ENCODE results near the gene TCF7L2. TPM values are rescaled to one million over a fixed set of nuclear protein-coding genes. Genes with fewer than 3 reads are reported as not detected.

Gene TCF7L2
- polyA plus RNA-seq, 3 donors = 2.1 to 23.5 (median 6.1) TPM

GRCh38 chr10:113158183-113158582 lies 208.1 kb downstream of the TCF7L2 start:
- WGBS (ENCODE audit: insufficient coverage) = no CpG with 5 or more reads among the region's 3 CpGs
- no peak for TF ChIP-seq CTCF (IDR thresholded peaks at IDR 0.05)

GRCh38 chr10:113159563-113159962 lies 209.5 kb downstream of the TCF7L2 start:
- Mint-ChIP-seq H3K36me3 (peaks cover 59 to 73% of the 10 kb centered on the region in 2 donors), H3K4me3 (no peak overlapping the region), H3K9me3 (peaks cover 0 to 2% (median 0%) of the 10 kb centered on the region in 7 donors), H3K4me1 (peaks cover 31% of the 10 kb centered on the region), H3K27ac (peak overlapping the region in 1 of 7 donors; percentile 66), H3K27me3 (ENCODE audit: low read depth in 3 of 3) (peaks cover 0 to 6% (median 0%) of the 10 kb centered on the region in 3 donors)
- Histone ChIP-seq H3K4me2 (replicated peaks; ENCODE audit: extremely low read depth, low read length, poor library complexity, severe bottlenecking) (no peak overlapping the region), H3K9me3 (replicated peaks in 1 of 2; ENCODE audit: control insufficient read depth in 1 of 2, insufficient read depth in 1 of 2, low read length in 2 of 2) (no peaks in the 10 kb centered on the region), H3K4me3 (replicated peaks in 1 of 3; ENCODE audit: low read depth in 2 of 3, low read length in 3 of 3) (no peak overlapping the region), H3K9ac (ENCODE audit: insufficient read depth, low read length, poor library complexity, severe bottlenecking) (no peak overlapping the region), H3K27me3 (ENCODE audit: control insufficient read depth in 2 of 2, insufficient read depth in 2 of 2, low read length in 2 of 2) (no peaks in the 10 kb centered on the region), H2AFZ (ENCODE audit: insufficient read depth, low read depth, low read length, poor library complexity, severe bottlenecking) (no peak overlapping the region), H3K79me2 (ENCODE audit: insufficient read depth, low read length) (no peaks in the 10 kb centered on the region), H3K4me1 (ENCODE audit: control insufficient read depth in 1 of 2, insufficient read depth in 2 of 2, low read length in 2 of 2) (peaks cover 22 to 35% of the 10 kb centered on the region in 2 donors), H3K27ac (ENCODE audit: low read depth in 1 of 2, low read length in 2 of 2) (no peak overlapping the region), H4K20me1 (ENCODE audit: insufficient read depth, low read length) (no peaks in the 10 kb centered on the region), H3K36me3 (replicated peaks in 1 of 2; ENCODE audit: control insufficient read depth in 1 of 2, insufficient read depth in 2 of 2, low read length in 2 of 2) (peaks cover 36 to 66% of the 10 kb centered on the region in 2 donors)
- 96% methylated on average over 4 of the region's 8 CpGs for WGBS (ENCODE audit: insufficient coverage)
- TF ChIP-seq CTCF (IDR thresholded peaks at IDR 0.05) = no peak
- intact Hi-C loops (cut with micrococcal nuclease) = loop anchor here in 1 of 2 donors (10.0 kb wide), 1 partner anchor 225 kb away; no protein-coding TSS in a partner anchor
- no peak for DNase-seq

More at GRCh38 chr10:113158183-113158582, 208.1 kb downstream of the TCF7L2 start:
- H3K4me2 ChIP-seq (replicated peaks; ENCODE audit: extremely low read depth, low read length, poor library complexity, severe bottlenecking) = no peak overlapping the region
- H3K4me3 ChIP-seq (replicated peaks in 1 of 3; ENCODE audit: low read depth in 2 of 3, low read length in 3 of 3) = no peak overlapping the region
- intact Hi-C loops (cut with micrococcal nuclease) = loop anchor here in 1 of 2 donors (10.0 kb wide), 1 partner anchor 227 kb away; no protein-coding TSS in a partner anchor
- no peak overlapping the region for H3K9ac ChIP-seq (ENCODE audit: insufficient read depth, low read length, poor library complexity, severe bottlenecking)
- H3K4me1 ChIP-seq (ENCODE audit: control insufficient read depth in 1 of 2, insufficient read depth in 2 of 2, low read length in 2 of 2) = peaks cover 27 to 35% of the 10 kb centered on the region in 2 donors
- DNase-seq = no peak
- peaks cover 32% of the 10 kb centered on the region for H3K4me1 Mint-ChIP-seq
- no peaks in the 10 kb centered on the region for H3K79me2 ChIP-seq (ENCODE audit: insufficient read depth, low read length)
- H3K4me3 Mint-ChIP-seq = no peak overlapping the region
- no peaks in the 10 kb centered on the region for H3K9me3 ChIP-seq (replicated peaks in 1 of 2; ENCODE audit: control insufficient read depth in 1 of 2, insufficient read depth in 1 of 2, low read length in 2 of 2)
- H3K27me3 ChIP-seq (ENCODE audit: control insufficient read depth in 2 of 2, insufficient read depth in 2 of 2, low read length in 2 of 2) = no peaks in the 10 kb centered on the region
- no peak overlapping the region for H2AFZ ChIP-seq (ENCODE audit: insufficient read depth, low read depth, low read length, poor library complexity, severe bottlenecking)
- no peak overlapping the region for H3K27ac ChIP-seq (ENCODE audit: low read depth in 1 of 2, low read length in 2 of 2)
- H3K27me3 Mint-ChIP-seq (ENCODE audit: low read depth in 3 of 3) = peaks cover 0 to 6% (median 0%) of the 10 kb centered on the region in 3 donors
- H3K9me3 Mint-ChIP-seq = peaks cover 0 to 4% (median 1%) of the 10 kb centered on the region in 7 donors
- H3K27ac Mint-ChIP-seq = peak overlapping the region in 2 of 7 donors; percentile 28 to 38
- no peaks in the 10 kb centered on the region for H4K20me1 ChIP-seq (ENCODE audit: insufficient read depth, low read length)
- H3K36me3 ChIP-seq (replicated peaks in 1 of 2; ENCODE audit: control insufficient read depth in 1 of 2, insufficient read depth in 2 of 2, low read length in 2 of 2) = peaks cover 36 to 74% of the 10 kb centered on the region in 2 donors
- H3K36me3 Mint-ChIP-seq = peaks cover 71 to 81% of the 10 kb centered on the region in 2 donors
